Measurements from ENCODE around the gene UTP25.

- TF ChIP-seq POLR2A (IDR thresholded peaks at IDR 0.05) = no peak
- TF ChIP-seq CTCF (IDR thresholded peaks at IDR 0.05) = no peak
- TF ChIP-seq EP300 (IDR thresholded peaks at IDR 0.05) = no peak
- TF ChIP-seq POLR2AphosphoS5 (IDR thresholded peaks at IDR 0.05) = no peak
Measured at GRCh38 chr1:209778102-209778501, 49.7 kb upstream of the UTP25 start.

Data from stomach (tissue), 4 donors.